Measurements from ENCODE around the gene LRRN4CL. TPM values are rescaled to one million over a fixed set of nuclear protein-coding genes. Genes with fewer than 3 reads are reported as not detected.

Gene LRRN4CL
- total and polyA plus RNA-seq, 9 of the 15 experiments (the other 6 are each of a cell fraction or from before 2014, with no cell fraction given), result 0.03 to 0.11 (median 0.05) TPM; not detected in 4

DNA sequence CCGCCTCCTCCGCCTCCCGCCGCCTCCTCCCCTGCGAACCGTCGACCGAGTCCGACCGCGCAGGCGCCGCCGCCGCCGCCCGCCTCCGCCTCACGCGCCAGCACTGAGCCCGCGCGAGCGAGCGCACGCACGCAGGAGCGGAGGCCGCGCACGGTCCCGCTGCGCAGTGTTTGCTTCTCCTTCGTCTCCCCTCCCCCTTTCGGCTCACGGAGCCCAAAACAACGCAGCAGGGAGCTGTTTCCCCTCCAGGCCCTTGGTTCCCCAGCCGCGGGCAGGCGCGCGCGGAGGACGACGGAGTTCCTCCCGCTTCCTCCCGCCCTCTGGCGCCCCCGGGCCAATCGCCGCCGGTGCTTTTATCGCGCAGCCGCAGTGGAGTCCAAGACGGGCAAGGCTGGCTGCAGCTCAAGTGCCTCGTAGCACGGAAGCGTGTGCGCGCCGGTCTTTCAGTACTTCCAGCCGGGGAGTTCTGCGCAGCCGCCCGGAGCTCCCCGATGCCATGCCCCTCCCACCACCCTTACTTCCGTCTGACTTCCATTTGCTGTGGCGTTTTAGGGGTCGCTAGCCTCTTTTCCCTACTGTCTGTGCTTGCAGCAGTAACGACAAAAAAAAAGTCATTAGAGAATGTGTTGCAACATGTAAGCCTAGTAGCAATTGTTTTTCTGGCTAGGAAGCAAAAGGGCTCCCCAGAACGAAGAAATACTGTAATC is 38.0 kb upstream of the LRRN4CL start, which contains the start of gene HNRNPUL2 (continued):
- TF ChIP-seq, protein P1, sequence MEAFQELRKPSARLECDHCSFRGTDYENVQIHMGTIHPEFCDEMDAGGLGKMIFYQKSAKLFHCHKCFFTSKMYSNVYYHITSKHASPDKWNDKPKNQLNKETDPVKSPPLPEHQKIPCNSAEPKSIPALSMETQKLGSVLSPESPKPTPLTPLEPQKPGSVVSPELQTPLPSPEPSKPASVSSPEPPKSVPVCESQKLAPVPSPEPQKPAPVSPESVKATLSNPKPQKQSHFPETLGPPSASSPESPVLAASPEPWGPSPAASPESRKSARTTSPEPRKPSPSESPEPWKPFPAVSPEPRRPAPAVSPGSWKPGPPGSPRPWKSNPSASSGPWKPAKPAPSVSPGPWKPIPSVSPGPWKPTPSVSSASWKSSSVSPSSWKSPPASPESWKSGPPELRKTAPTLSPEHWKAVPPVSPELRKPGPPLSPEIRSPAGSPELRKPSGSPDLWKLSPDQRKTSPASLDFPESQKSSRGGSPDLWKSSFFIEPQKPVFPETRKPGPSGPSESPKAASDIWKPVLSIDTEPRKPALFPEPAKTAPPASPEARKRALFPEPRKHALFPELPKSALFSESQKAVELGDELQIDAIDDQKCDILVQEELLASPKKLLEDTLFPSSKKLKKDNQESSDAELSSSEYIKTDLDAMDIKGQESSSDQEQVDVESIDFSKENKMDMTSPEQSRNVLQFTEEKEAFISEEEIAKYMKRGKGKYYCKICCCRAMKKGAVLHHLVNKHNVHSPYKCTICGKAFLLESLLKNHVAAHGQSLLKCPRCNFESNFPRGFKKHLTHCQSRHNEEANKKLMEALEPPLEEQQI (IDR thresholded peaks at IDR 0.05), result no peak
- peak; percentile 52; the same call in 1 of the 2 replicates for TF ChIP-seq CREM (IDR thresholded peaks at IDR 0.05; ENCODE audit: low read depth)
- TF ChIP-seq ZNF77 (CRISPR knock-in tag; IDR thresholded peaks at IDR 0.05), result no peak
- no peak for TF ChIP-seq NFXL1 (CRISPR knock-in tag; IDR thresholded peaks at IDR 0.05)
- peak in 1 of 2 experiments; percentile 81; a peak in 1 of 3 replicates for TF ChIP-seq CBX3 (IDR thresholded peaks at IDR 0.05; ENCODE audit: borderline replicate concordance in 1 of 2, low read length in 2 of 2)
- no peak; the same call in 1 of the 2 replicates for TF ChIP-seq ERF (CRISPR knock-in tag; IDR thresholded peaks at IDR 0.05)
- no peak for TF ChIP-seq ZEB2 (IDR thresholded peaks at IDR 0.05)

DNA sequence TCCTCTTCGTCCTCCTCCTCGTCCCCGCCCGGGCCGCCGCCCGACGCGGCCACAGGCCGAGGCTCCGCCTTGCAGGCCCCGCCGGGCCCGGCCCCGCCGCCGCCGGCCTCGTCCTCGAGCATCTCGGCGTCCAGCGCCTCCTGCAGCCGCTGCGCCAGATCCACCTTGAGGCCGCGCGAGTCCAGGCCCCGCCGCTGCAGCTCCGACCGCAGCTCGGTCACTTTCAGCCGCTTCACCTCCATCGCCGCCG is 37.5 kb upstream of the LRRN4CL start:
- peak overlapping the region; percentile 90 for H3K4me3 ChIP-seq
- peak overlapping the region; percentile 99 for H3K27ac ChIP-seq (ENCODE audit: extremely low read depth, low read depth, low read length)
- POLR2A ChIA-PET, result interaction anchor here (0.5 to 4.5 kb wide), 23 partner anchors 9 to 180 kb away, joined by 3 to 31 read pairs (median 5); partner anchors contain the start of genes AHNAK, BSCL2, C11orf98 and CSKMT
- DNase-seq (ENCODE audit: extremely low read depth in 1 of 4, low spot score in 3 of 4) (peak in 1 of 4 experiments; percentile 73), ATAC-seq (peak; percentile 45; the same call in 2 of the 3 replicates), FAIRE-seq (no peak)
- no peaks in the 10 kb centered on the region for H3K9me3 ChIP-seq (replicated peaks; ENCODE audit: control insufficient read depth, insufficient read depth, low read depth, low read length)
- peak overlapping the region; percentile 100; the same call in 1 of the 2 replicates for H3K4me2 ChIP-seq (ENCODE audit: insufficient read depth, low read length)
- CTCF ChIA-PET (ENCODE audit: low intra/inter-chr PET ratio), result interaction anchor here (0.7 kb wide), 1 partner anchor 35 kb away, joined by 3 read pairs; the partner anchor contains the start of gene POLR2G
- no peaks in the 10 kb centered on the region for H3K27me3 ChIP-seq (ENCODE audit: control insufficient read depth in 2 of 2, insufficient read depth in 2 of 2, low read length in 2 of 2)
- H2AFZ ChIP-seq (ENCODE audit: low read depth, low read length), result peak overlapping the region; percentile 42; the same call in 1 of the 2 replicates
- intact Hi-C loops (cut with micrococcal nuclease) (loop anchor here (1.0 to 10.0 kb wide), 7 partner anchors 20 to 135 kb away; partner anchors contain the start of genes BSCL2, GNG3, POLR2G and TMEM179B), in situ Hi-C loops (cut with MboI) (no loop called here)
- H4K20me1 ChIP-seq (replicated peaks; ENCODE audit: control insufficient read depth, insufficient read depth, low read length), result peaks cover 6% of the 10 kb centered on the region; the same call in 1 of the 2 replicates
- peaks cover 13 to 19% of the 10 kb centered on the region in 2 experiments; a peak in 4 of 5 replicates for H3K4me1 ChIP-seq (replicated peaks in 1 of 2; ENCODE audit: control insufficient read depth in 2 of 2, insufficient read depth in 2 of 2, low read length in 2 of 2)
- BruUV-seq (replicated peaks), result no TSS peak
- H3K79me2 ChIP-seq (ENCODE audit: control insufficient read depth, insufficient read depth, low read length), result peaks cover 80% of the 10 kb centered on the region
- H3K9me1 ChIP-seq (ENCODE audit: control insufficient read depth, insufficient read depth, low read length), result no peaks in the 10 kb centered on the region
- H3K9ac ChIP-seq (ENCODE audit: insufficient read depth in 1 of 2, low read depth in 2 of 2, low read length in 2 of 2), result peak overlapping the region; percentile 98 to 100
- peaks cover 56% of the 10 kb centered on the region for H3K36me3 ChIP-seq (ENCODE audit: control insufficient read depth, insufficient read depth, low read length)
- 0% methylated on average over 3 of the region's 37 CpGs for WGBS (ENCODE audit: insufficient coverage, low coverage, missing lambda C conversion rate)
- no peak for TF ChIP-seq ATF7 (IDR thresholded peaks at IDR 0.05)
- TF ChIP-seq HEY1 (CRISPR knock-in tag; IDR thresholded peaks at IDR 0.05; ENCODE audit: borderline replicate concordance), result no peak
- TF ChIP-seq HNRNPL (IDR thresholded peaks at IDR 0.05; ENCODE audit: low read depth, low read length), result no peak
- TF ChIP-seq POLR3G (IDR thresholded peaks at IDR 0.05; ENCODE audit: extremely low read depth, insufficient read length, insufficient replicate concordance), result no peak
- no peak for TF ChIP-seq ZFX (CRISPR knock-in tag; IDR thresholded peaks at IDR 0.05)
- TF ChIP-seq, protein P2, sequence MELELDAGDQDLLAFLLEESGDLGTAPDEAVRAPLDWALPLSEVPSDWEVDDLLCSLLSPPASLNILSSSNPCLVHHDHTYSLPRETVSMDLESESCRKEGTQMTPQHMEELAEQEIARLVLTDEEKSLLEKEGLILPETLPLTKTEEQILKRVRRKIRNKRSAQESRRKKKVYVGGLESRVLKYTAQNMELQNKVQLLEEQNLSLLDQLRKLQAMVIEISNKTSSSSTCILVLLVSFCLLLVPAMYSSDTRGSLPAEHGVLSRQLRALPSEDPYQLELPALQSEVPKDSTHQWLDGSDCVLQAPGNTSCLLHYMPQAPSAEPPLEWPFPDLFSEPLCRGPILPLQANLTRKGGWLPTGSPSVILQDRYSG (tag; conservative IDR thresholded peaks at IDR 0.05; ENCODE audit: low read depth), result no peak
- TF ChIP-seq SIN3A (IDR thresholded peaks at IDR 0.05; ENCODE audit: borderline replicate concordance in 2 of 2, control insufficient read depth in 1 of 2, low read depth in 2 of 2, low read length in 2 of 2), result peak in 1 of 2 experiments; percentile 67; a peak in 2 of 4 replicates
- TF ChIP-seq, protein P3, sequence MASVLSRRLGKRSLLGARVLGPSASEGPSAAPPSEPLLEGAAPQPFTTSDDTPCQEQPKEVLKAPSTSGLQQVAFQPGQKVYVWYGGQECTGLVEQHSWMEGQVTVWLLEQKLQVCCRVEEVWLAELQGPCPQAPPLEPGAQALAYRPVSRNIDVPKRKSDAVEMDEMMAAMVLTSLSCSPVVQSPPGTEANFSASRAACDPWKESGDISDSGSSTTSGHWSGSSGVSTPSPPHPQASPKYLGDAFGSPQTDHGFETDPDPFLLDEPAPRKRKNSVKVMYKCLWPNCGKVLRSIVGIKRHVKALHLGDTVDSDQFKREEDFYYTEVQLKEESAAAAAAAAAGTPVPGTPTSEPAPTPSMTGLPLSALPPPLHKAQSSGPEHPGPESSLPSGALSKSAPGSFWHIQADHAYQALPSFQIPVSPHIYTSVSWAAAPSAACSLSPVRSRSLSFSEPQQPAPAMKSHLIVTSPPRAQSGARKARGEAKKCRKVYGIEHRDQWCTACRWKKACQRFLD (CRISPR knock-in tag; IDR thresholded peaks at IDR 0.05), result peak; percentile 45; the same call in 1 of the 2 replicates
- no peak for TF ChIP-seq ZNF143 (CRISPR knock-in tag; IDR thresholded peaks at IDR 0.05)

All from K562 (cell line).